Measurements from ENCODE around the gene SCAMP4.

Gene SCAMP4

DNA sequence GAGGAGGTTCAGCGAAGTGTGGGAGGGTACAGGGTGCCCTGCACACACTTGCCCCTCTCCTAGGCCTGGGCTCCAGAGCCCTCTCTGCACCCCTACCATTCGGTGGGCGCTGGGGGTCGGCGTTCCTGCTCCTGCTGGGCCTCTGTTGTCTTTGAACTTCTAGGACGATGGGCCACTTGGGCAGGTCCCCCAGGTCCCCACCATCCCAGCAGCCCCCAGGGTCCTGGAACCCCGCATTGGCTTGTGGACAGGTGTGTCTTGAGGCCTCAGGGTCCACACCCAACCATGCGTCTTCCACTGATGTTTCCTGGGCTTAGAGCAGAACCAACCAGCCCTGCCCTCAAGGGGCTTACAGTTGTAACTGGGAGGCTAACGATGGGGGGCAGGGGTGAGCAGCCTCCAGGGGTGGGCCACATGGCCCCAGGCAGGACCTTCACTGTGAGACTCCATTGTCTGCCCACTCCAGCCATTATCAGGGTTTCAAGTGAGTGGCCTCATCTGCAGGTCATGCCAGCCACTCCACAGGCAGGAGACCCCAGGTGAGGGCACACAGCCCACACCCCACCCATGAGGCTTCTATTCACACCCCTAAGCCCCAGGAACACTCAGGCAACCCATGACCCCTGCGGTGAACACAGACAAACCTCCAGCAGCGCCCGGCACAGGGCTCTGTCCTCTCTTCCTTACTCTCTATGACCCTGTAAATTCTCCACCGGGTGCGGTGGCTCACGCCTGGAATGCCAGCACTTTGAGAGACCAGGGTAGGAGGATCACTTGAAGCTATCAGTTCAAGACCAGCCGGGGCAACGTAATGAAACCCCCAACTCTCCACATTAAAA is 39.8 kb upstream of the SCAMP4 start:
- in situ Hi-C loops (cut with HindIII; ENCODE audit: low pct_ligation_motif_present, low sequenced_read_pairs), result no loop called here
- no peak overlapping the region for H3K27ac ChIP-seq

GRCh38 chr19:1866693-1867348 is 38.4 kb upstream of the SCAMP4 start:
- in situ Hi-C loops (cut with HindIII; ENCODE audit: low pct_ligation_motif_present, low sequenced_read_pairs), result no loop called here
- TF ChIP-seq, protein P1, sequence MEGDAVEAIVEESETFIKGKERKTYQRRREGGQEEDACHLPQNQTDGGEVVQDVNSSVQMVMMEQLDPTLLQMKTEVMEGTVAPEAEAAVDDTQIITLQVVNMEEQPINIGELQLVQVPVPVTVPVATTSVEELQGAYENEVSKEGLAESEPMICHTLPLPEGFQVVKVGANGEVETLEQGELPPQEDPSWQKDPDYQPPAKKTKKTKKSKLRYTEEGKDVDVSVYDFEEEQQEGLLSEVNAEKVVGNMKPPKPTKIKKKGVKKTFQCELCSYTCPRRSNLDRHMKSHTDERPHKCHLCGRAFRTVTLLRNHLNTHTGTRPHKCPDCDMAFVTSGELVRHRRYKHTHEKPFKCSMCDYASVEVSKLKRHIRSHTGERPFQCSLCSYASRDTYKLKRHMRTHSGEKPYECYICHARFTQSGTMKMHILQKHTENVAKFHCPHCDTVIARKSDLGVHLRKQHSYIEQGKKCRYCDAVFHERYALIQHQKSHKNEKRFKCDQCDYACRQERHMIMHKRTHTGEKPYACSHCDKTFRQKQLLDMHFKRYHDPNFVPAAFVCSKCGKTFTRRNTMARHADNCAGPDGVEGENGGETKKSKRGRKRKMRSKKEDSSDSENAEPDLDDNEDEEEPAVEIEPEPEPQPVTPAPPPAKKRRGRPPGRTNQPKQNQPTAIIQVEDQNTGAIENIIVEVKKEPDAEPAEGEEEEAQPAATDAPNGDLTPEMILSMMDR (IDR thresholded peaks at IDR 0.05; ENCODE audit: low read depth, low read length, missing control alignments), result no peak
- no peak for DNase-seq
- Histone ChIP-seq H3K27ac (no peak overlapping the region), H3K4me3 (ENCODE audit: low read depth, low read length) (no peak overlapping the region), H3K36me3 (replicated peaks) (peaks cover 2% of the 10 kb centered on the region), H3K27me3 (replicated peaks) (no peaks in the 10 kb centered on the region)

More for the DNA sequence above, 39.8 kb upstream of the SCAMP4 start:
- Histone ChIP-seq H3K36me3 (replicated peaks) (no peaks in the 10 kb centered on the region), H3K4me3 (ENCODE audit: low read depth, low read length) (peak overlapping the region; percentile 70), H3K27me3 (replicated peaks) (no peaks in the 10 kb centered on the region)
- DNase-seq, result no peak
- TF ChIP-seq, protein P1 (IDR thresholded peaks at IDR 0.05; ENCODE audit: low read depth, low read length, missing control alignments), result no peak

GRCh38 chr19:1867349-1867724 is 37.9 kb upstream of the SCAMP4 start:
- TF ChIP-seq, protein P1 (IDR thresholded peaks at IDR 0.05; ENCODE audit: low read depth, low read length, missing control alignments), result no peak
- in situ Hi-C loops (cut with HindIII; ENCODE audit: low pct_ligation_motif_present, low sequenced_read_pairs), result no loop called here
- peaks cover 3% of the 10 kb centered on the region for H3K36me3 ChIP-seq (replicated peaks)

DNA sequence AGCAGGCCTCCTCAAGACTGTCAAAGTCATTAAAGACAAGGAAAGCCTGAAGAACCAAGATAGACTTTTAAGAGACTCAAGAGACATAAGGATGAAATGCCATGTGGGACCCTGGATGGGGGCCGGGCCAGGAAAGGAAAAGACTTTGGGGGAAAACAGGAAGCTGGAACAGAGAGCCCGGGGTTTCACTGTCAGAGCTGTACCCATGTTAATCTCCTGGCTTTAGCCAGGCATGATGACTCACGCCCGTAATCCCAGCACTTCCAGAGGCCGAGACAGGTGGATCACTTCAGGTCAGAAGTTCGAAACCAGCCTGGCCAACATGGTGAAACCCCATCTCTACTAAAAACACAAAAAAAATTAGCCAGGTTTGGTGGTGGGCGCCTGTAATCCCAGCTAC is 36.2 kb upstream of the SCAMP4 start:
- no peaks in the 10 kb centered on the region for H3K27me3 ChIP-seq (replicated peaks)
- TF ChIP-seq, protein P1 (IDR thresholded peaks at IDR 0.05; ENCODE audit: low read depth, low read length, missing control alignments), result no peak
- in situ Hi-C loops (cut with HindIII; ENCODE audit: low pct_ligation_motif_present, low sequenced_read_pairs), result no loop called here
- H3K36me3 ChIP-seq (replicated peaks), result peaks cover 7% of the 10 kb centered on the region
- H3K4me3 ChIP-seq (ENCODE audit: low read depth, low read length), result no peak overlapping the region
- H3K27ac ChIP-seq, result no peak overlapping the region
- no peak for DNase-seq

More at GRCh38 chr19:1867349-1867724, 37.9 kb upstream of the SCAMP4 start:
- H3K27me3 ChIP-seq (replicated peaks), result no peaks in the 10 kb centered on the region
- DNase-seq, result no peak
- no peak overlapping the region for H3K27ac ChIP-seq
- H3K4me3 ChIP-seq (ENCODE audit: low read depth, low read length), result no peak overlapping the region

- Histone ChIP-seq H3K27me3 (replicated peaks) (no peaks in the 10 kb centered on the region), H3K27ac (no peak overlapping the region), H3K36me3 (replicated peaks) (peaks cover 7% of the 10 kb centered on the region), H3K4me3 (ENCODE audit: low read depth, low read length) (no peak overlapping the region)
- no peak for DNase-seq
- in situ Hi-C loops (cut with HindIII; ENCODE audit: low pct_ligation_motif_present, low sequenced_read_pairs), result no loop called here
- TF ChIP-seq, protein P1 (IDR thresholded peaks at IDR 0.05; ENCODE audit: low read depth, low read length, missing control alignments), result no peak
Observed at GRCh38 chr19:1871140-1871597, 34.0 kb upstream of the SCAMP4 start.

Data from brain microvascular endothelial cell (primary cell).